ENCODE data around the gene TSC22D2. TPM values are rescaled to one million over a fixed set of nuclear protein-coding genes. Genes with fewer than 3 reads are reported as not detected.

The TSC22D2 gene
- total RNA-seq, 1 experiment from 2014 or later, result 26.5 TPM

DNA sequence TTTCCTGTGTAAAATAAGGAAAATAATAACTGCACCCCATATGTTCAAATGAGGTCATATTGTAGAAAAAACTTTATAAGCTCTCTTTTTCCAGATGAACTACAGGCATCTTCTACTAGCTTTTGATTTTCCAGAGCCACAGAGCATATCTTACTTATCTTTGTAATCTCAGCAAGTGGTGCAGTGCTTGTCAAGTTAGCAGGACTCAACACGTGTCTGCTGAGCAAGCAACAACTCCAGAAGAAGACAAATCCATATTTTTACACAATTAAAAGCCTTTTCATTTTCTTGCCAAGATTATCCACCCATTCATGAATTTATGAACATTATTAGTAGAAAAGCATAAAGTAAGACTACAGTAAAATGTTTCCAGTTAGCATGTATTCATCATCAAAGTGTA lies 14.4 kb upstream of the TSC22D2 start:
- no peak overlapping the region for H3K27ac ChIP-seq (ENCODE audit: insufficient read length, low read depth, low read length)
- no peak overlapping the region for H4K8ac ChIP-seq (replicated peaks; ENCODE audit: insufficient read length, low read depth, low read length)
- H2BK12ac ChIP-seq (ENCODE audit: insufficient read length, low read depth, low read length), result no peak overlapping the region
- Mint-ChIP-seq H3K27ac (no peak overlapping the region), H3K9me3 (no peaks in the 10 kb centered on the region; a peak in 1 of 5 replicates), H3K36me3 (ENCODE audit: insufficient read depth in 1 of 3, low read depth in 3 of 3) (no peaks in the 10 kb centered on the region), H3K27me3 (ENCODE audit: low read depth) (no peaks in the 10 kb centered on the region), H3K4me1 (no peaks in the 10 kb centered on the region; a peak in 1 of 4 replicates), H3K4me3 (no peak overlapping the region)
- H3K9me3 ChIP-seq (ENCODE audit: control insufficient read depth, low read depth, low read length), result no peaks in the 10 kb centered on the region
- no peak overlapping the region for H3K23ac ChIP-seq (ENCODE audit: insufficient read length, low read depth, low read length)
- TF ChIP-seq, protein P1, sequence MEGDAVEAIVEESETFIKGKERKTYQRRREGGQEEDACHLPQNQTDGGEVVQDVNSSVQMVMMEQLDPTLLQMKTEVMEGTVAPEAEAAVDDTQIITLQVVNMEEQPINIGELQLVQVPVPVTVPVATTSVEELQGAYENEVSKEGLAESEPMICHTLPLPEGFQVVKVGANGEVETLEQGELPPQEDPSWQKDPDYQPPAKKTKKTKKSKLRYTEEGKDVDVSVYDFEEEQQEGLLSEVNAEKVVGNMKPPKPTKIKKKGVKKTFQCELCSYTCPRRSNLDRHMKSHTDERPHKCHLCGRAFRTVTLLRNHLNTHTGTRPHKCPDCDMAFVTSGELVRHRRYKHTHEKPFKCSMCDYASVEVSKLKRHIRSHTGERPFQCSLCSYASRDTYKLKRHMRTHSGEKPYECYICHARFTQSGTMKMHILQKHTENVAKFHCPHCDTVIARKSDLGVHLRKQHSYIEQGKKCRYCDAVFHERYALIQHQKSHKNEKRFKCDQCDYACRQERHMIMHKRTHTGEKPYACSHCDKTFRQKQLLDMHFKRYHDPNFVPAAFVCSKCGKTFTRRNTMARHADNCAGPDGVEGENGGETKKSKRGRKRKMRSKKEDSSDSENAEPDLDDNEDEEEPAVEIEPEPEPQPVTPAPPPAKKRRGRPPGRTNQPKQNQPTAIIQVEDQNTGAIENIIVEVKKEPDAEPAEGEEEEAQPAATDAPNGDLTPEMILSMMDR (conservative IDR thresholded peaks at IDR 0.05), result no peak
- no peak overlapping the region for H2AFZ ChIP-seq (ENCODE audit: low read length)
- no peak overlapping the region for H3K14ac ChIP-seq (ENCODE audit: insufficient read depth, low read length)
- H3K18ac ChIP-seq (ENCODE audit: insufficient read length, low read depth, low read length), result no peak overlapping the region
- H3K4me2 ChIP-seq (ENCODE audit: insufficient read depth, insufficient read length, low read length), result no peak overlapping the region
- no peak overlapping the region for H2BK120ac ChIP-seq (ENCODE audit: low read depth, low read length, poor library complexity, severe bottlenecking)
- no peaks in the 10 kb centered on the region for H3K23me2 ChIP-seq (ENCODE audit: insufficient read length, low read depth, low read length, poor library complexity, severe bottlenecking)
- no peak overlapping the region for H4K91ac ChIP-seq (ENCODE audit: insufficient read length, low read depth, low read length)
- no peak overlapping the region for H3K9ac ChIP-seq (ENCODE audit: extremely low read depth, insufficient read length, low read length)
- no peak overlapping the region for H2BK15ac ChIP-seq (ENCODE audit: low read depth, low read length)
- H2BK5ac ChIP-seq (ENCODE audit: insufficient read length, low read length), result no peak overlapping the region
- H3K4me1 ChIP-seq (ENCODE audit: insufficient read depth, low read length), result peaks cover 3% of the 10 kb centered on the region; the same call in 1 of the 2 replicates
- no peaks in the 10 kb centered on the region for H3K27me3 ChIP-seq (ENCODE audit: insufficient read depth, low read length)
- no peak overlapping the region for H3K56ac ChIP-seq (ENCODE audit: insufficient read length, low read depth, low read length)
- no peak for DNase-seq
- H3K79me2 ChIP-seq (ENCODE audit: insufficient read depth, low read length), result no peaks in the 10 kb centered on the region
- H3K79me1 ChIP-seq (ENCODE audit: insufficient read depth, low read depth, low read length, poor library complexity, severe bottlenecking), result no peaks in the 10 kb centered on the region
- H2AK5ac ChIP-seq (ENCODE audit: insufficient read length, low read length), result no peak overlapping the region
- no peak overlapping the region for H3T11ph ChIP-seq (ENCODE audit: low read length)
- H4K5ac ChIP-seq (ENCODE audit: insufficient read length, low read depth, low read length), result no peak overlapping the region
- H4K20me1 ChIP-seq (ENCODE audit: control insufficient read depth, insufficient read depth, insufficient read length), result no peaks in the 10 kb centered on the region
- no CpG with 5 or more reads among the region's 1 CpG for WGBS (ENCODE audit: extremely low coverage, insufficient read length, low lambda C conversion rate)
- no peak overlapping the region for H3K4ac ChIP-seq (ENCODE audit: low read depth, low read length)
- no peak overlapping the region for H2BK20ac ChIP-seq (ENCODE audit: low read depth, low read length, poor library complexity, severe bottlenecking)

Data from H9 (cell line).